Esophagus squamous epithelium (tissue), 5 donors: ENCODE measurements around the gene CBFA2T3. TPM values are rescaled to one million over a fixed set of nuclear protein-coding genes. Genes with fewer than 3 reads are reported as not detected.
"Not testable (repeated sequence)": the region's sequence is repeated elsewhere in the genome, so short reads cannot be mapped to it uniquely, and the experiment has no call there.

Experiments used
- DNase-seq: peaks from one replicate; lab custom pipeline; 2025; lab: John Stamatoyannopoulos, UW
- H3K27ac ChIP-seq, 4 donors: fragments of 200-600 bp; sonication (generic); one replicate each; pipeline ENCODE4 v1.5.1; 2016 to 2019; ENCODE audit warnings: mild to moderate bottlenecking in 1 of 4
- H3K27me3 ChIP-seq, 4 donors: fragments of 200-600 bp; sonication (generic); 1 replicate in 3 of 4; 2 replicates in 1 of 4; pipeline versions ENCODE4 v1.5.1 to v1.6.0; 2017 to 2021; ENCODE audit warnings: antibody characterized with exemption in 1 of 4
- H3K36me3 ChIP-seq, 3 donors: fragments of 200-600 bp; sonication (generic); one replicate each; pipeline ENCODE4 v1.5.1; 2016 to 2019
- H3K4me1 ChIP-seq, 3 donors: fragments of 200-600 bp; sonication (generic); one replicate each; pipeline ENCODE4 v1.5.1; 2017 to 2019
- H3K4me3 ChIP-seq, 4 donors: fragments of 200-600 bp; sonication (generic); 1 replicate in 3 of 4; 2 replicates in 1 of 4; pipeline ENCODE4 v1.5.1; 2016 to 2019; ENCODE audit warnings: mild to moderate bottlenecking in 2 of 4, moderate library complexity in 1 of 4
- H3K9me3 ChIP-seq, 3 donors: fragments of 200-600 bp; sonication (generic); one replicate each; pipeline ENCODE4 v1.5.1; 2016 to 2019
- CTCF ChIP-seq, 6 experiments: fragments of 450-650 bp in 4 of 6; fragments of 200-600 bp in 2 of 6; sonication (generic) in 2 of 6; IDR thresholded peaks; one replicate each; pipeline ENCODE4 v1.5.1; 2016 to 2019; ENCODE audit warnings: antibody characterized with exemption in 6 of 6, mild to moderate bottlenecking in 4 of 6, moderate library complexity in 4 of 6
- POLR2A ChIP-seq, 4 donors: fragments of 450-650 bp; IDR thresholded peaks; one replicate each; pipeline ENCODE4 v1.6.1; 2017; ENCODE audit warnings: antibody characterized with exemption in 4 of 4, mild to moderate bottlenecking in 4 of 4, moderate library complexity in 3 of 4
- WGBS, 2 donors: methylation state at CpG; one replicate each; pipeline ENCODE4 v1.1.5; 2018; 5-methylcytosine and 5-hydroxymethylcytosine counted together
- intact Hi-C: fragments of 100-400 bp; cut with DNase I; formaldehyde crosslinking; loops from one replicate; pipeline ENCODE4 v1.15.0; 2022
- total RNA-seq, 4 donors: library from RNA; depleted of rRNA; stranded (reverse); fragments of >200 nt; gene quantifications; one replicate each; pipeline ENCODE4 v1.1.0, GENCODE V29; 2016
- donor health status: DM: yes; HTN: yes; CAD: no.

The CBFA2T3 gene
- total RNA-seq, 4 donors from 2014 or later = 0.18 to 2.7 (median 1.4) TPM

- intact Hi-C loops = no loop called here
- TF ChIP-seq POLR2A (IDR thresholded peaks at IDR 0.05) (no peak), CTCF (IDR thresholded peaks at IDR 0.05) (no peak)
- Histone ChIP-seq H3K4me3 (no peak overlapping the region), H3K4me1 (peaks cover 0 to 8% (median 0%) of the 10 kb centered on the region in 3 donors), H3K9me3 (peaks cover 0 to 17% (median 5%) of the 10 kb centered on the region in 3 donors), H3K36me3 (no peaks in the 10 kb centered on the region), H3K27me3 (peaks cover 0 to 71% (median 6%) of the 10 kb centered on the region in 4 donors), H3K27ac (no peak overlapping the region)
- 25 to 46% methylated on average over 11 of the region's 11 CpGs for WGBS, 2 donors
- no peak for DNase-seq
These were observed 26.8 kb upstream of the CBFA2T3 start for GRCh38 chr16:89003831-89004208.

GRCh38 chr16:89002851-89003830 lies 26.1 kb upstream of the CBFA2T3 start:
- H3K9me3 ChIP-seq = peaks cover 0 to 24% (median 7%) of the 10 kb centered on the region in 3 donors
- DNase-seq = no peak
- H3K4me1 ChIP-seq = peaks cover 0 to 8% (median 0%) of the 10 kb centered on the region in 3 donors
- no peak overlapping the region for H3K27ac ChIP-seq
- TF ChIP-seq CTCF (IDR thresholded peaks at IDR 0.05) (no peak), POLR2A (IDR thresholded peaks at IDR 0.05) (no peak)
- no peak overlapping the region for H3K4me3 ChIP-seq
- intact Hi-C loops = no loop called here
- peaks cover 0 to 73% (median 6%) of the 10 kb centered on the region in 4 donors for H3K27me3 ChIP-seq
- WGBS, 2 donors = 24 to 40% methylated on average over 5 to 6 of the region's 47 CpGs
- H3K36me3 ChIP-seq = no peaks in the 10 kb centered on the region

- intact Hi-C loops, H3K27ac ChIP-seq, H3K36me3 ChIP-seq, DNase-seq, H3K4me3 ChIP-seq, H3K4me1 ChIP-seq: not testable (repeated sequence)
- WGBS, 2 donors = 85% methylated on average over 10 of the region's 19 CpGs; no CpG with 5 or more reads in 1 of the 2 donors
- Histone ChIP-seq H3K27me3 (peaks cover 0 to 75% (median 5%) of the 10 kb centered on the region in 4 donors), H3K9me3 (peaks cover 0 to 34% (median 17%) of the 10 kb centered on the region in 3 donors)
These were observed 25.1 kb upstream of the CBFA2T3 start for GRCh38 chr16:89002081-89002480.

GRCh38 chr16:89001117-89002027 lies 24.4 kb upstream of the CBFA2T3 start:
- 47 to 66% methylated on average over 11 to 12 of the region's 30 CpGs for WGBS, 2 donors
- H3K27me3 ChIP-seq = peaks cover 0 to 80% (median 5%) of the 10 kb centered on the region in 4 donors

More at GRCh38 chr16:89001117-89002027, 24.4 kb upstream of the CBFA2T3 start:
- no peak for TF ChIP-seq CTCF (IDR thresholded peaks at IDR 0.05)
- TF ChIP-seq POLR2A (IDR thresholded peaks at IDR 0.05) = no peak
- Histone ChIP-seq H3K27ac (no peak overlapping the region), H3K9me3 (peaks cover 0 to 37% (median 20%) of the 10 kb centered on the region in 3 donors), H3K4me3 (no peak overlapping the region), H3K36me3 (no peaks in the 10 kb centered on the region), H3K4me1 (peaks cover 0 to 8% (median 0%) of the 10 kb centered on the region in 3 donors)
- intact Hi-C loops = no loop called here
- no peak for DNase-seq
